Progenitor cell of endocrine pancreas (in vitro differentiated cells): Measurements from ENCODE around the gene CIAPIN1. TPM values are rescaled to one million over a fixed set of nuclear protein-coding genes. Genes with fewer than 3 reads are reported as not detected.

Source experiments
- DNase-seq: peaks from one replicate; pipeline ENCODE4 v3.0.0; 2021; ENCODE audit warnings: low spot score; ENCODE audit not compliant: unreplicated experiment
- H3K27ac Mint-ChIP-seq: 2 replicates; pipeline ENCODE4 v1.8.0; 2021; ENCODE audit warnings: mild to moderate bottlenecking, moderate library complexity, mixed read lengths
- H3K27me3 Mint-ChIP-seq: 2 replicates; pipeline ENCODE4 v1.8.0; 2021; ENCODE audit warnings: mixed read lengths
- H3K36me3 Mint-ChIP-seq: 2 replicates; pipeline ENCODE4 v1.8.0; 2022; ENCODE audit warnings: mixed read lengths; ENCODE audit not compliant: insufficient read depth
- H3K4me1 Mint-ChIP-seq: 2 replicates; pipeline ENCODE4 v1.8.0; 2021; ENCODE audit warnings: low read depth, mixed read lengths
- H3K4me3 Mint-ChIP-seq: 2 replicates; pipeline ENCODE4 v1.8.0; 2021; ENCODE audit warnings: low read depth, mild to moderate bottlenecking, moderate library complexity, mixed read lengths
- H3K9me3 Mint-ChIP-seq: 2 replicates; pipeline ENCODE4 v1.8.0; 2021; ENCODE audit warnings: low read depth, mixed read lengths
- total RNA-seq: library from RNA; stranded (reverse); gene quantifications from 2 replicates; pipeline ENCODE4 v1.2.1, GENCODE V29; 2021
- TF ChIP-seq, protein P1 (sequence below): fragments of 200-600 bp; sonication (generic); IDR thresholded peaks from one replicate; pipeline ENCODE4 v1.5.0; 2021; ENCODE audit warnings: antibody characterized with exemption, mild to moderate bottlenecking; ENCODE audit not compliant: unreplicated experiment

The CIAPIN1 gene
- total RNA-seq, 1 donor from 2014 or later: 79.3 TPM

DNA sequence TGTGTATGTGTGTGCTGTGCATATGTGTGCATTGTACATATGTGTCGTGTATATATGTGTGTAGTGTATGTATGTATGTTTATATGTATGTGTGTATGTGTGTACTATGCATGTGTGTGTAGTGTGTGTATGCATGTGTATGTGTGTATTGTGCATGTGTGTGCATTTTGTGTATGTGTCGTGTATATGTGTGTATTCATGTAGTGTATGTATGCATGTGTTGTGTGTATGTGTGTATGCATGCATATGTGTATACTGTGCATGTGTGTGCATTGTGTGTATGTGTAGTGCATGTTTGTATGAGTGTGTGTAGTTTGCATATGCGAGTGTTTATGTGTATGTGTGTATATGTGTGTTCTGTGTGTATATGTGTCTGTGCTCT is 58.1 kb downstream of the CIAPIN1 start:
- H3K4me1 Mint-ChIP-seq: no peaks in the 10 kb centered on the region
- H3K4me3 Mint-ChIP-seq: no peak overlapping the region
- H3K36me3 Mint-ChIP-seq: no peaks in the 10 kb centered on the region
- DNase-seq: no peak
- H3K27ac Mint-ChIP-seq: no peak overlapping the region
- H3K27me3 Mint-ChIP-seq: peaks cover 14% of the 10 kb centered on the region
- TF ChIP-seq, protein P1, sequence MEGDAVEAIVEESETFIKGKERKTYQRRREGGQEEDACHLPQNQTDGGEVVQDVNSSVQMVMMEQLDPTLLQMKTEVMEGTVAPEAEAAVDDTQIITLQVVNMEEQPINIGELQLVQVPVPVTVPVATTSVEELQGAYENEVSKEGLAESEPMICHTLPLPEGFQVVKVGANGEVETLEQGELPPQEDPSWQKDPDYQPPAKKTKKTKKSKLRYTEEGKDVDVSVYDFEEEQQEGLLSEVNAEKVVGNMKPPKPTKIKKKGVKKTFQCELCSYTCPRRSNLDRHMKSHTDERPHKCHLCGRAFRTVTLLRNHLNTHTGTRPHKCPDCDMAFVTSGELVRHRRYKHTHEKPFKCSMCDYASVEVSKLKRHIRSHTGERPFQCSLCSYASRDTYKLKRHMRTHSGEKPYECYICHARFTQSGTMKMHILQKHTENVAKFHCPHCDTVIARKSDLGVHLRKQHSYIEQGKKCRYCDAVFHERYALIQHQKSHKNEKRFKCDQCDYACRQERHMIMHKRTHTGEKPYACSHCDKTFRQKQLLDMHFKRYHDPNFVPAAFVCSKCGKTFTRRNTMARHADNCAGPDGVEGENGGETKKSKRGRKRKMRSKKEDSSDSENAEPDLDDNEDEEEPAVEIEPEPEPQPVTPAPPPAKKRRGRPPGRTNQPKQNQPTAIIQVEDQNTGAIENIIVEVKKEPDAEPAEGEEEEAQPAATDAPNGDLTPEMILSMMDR: no peak
- H3K9me3 Mint-ChIP-seq: no peaks in the 10 kb centered on the region

DNA sequence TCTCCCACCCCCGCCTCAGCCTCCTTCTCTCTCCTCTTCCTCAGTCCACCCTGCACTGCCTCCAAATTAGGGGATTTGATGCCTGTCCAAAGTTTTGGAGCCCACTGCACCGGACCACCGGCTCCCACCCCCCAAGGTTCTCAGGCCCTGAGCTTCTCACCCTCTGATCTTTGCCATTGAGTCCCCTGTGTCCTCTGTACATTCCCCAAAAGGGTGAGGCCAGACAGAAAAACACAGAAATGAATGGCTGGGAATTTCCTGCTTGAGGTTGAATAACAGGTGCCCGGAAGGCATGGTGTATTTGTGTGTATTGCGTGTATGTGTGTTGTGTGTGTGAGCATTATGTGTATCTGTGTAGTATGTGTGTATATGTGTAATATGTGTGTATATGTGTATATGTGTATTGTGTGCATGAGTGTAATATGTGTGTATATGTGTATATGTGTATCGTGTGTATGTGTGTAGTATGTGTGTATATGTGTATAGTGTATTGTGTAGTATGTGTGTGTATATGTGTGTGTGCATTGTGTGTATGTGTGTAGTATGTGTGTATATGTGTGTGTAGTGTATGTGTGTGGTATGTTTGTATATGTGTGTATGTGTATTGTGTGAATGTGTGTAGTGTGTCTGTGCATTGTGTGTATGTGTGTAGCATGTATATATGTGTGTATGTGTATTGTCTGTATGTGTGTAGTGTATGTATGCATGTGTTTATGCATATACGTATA is 58.7 kb downstream of the CIAPIN1 start:
- H3K27ac Mint-ChIP-seq: peak overlapping the region; percentile 18
- TF ChIP-seq, protein P1: no peak
- H3K4me1 Mint-ChIP-seq: no peaks in the 10 kb centered on the region
- no peak for DNase-seq
- no peaks in the 10 kb centered on the region for H3K36me3 Mint-ChIP-seq
- no peaks in the 10 kb centered on the region for H3K9me3 Mint-ChIP-seq
- H3K27me3 Mint-ChIP-seq: peaks cover 14% of the 10 kb centered on the region
- no peak overlapping the region for H3K4me3 Mint-ChIP-seq

DNA sequence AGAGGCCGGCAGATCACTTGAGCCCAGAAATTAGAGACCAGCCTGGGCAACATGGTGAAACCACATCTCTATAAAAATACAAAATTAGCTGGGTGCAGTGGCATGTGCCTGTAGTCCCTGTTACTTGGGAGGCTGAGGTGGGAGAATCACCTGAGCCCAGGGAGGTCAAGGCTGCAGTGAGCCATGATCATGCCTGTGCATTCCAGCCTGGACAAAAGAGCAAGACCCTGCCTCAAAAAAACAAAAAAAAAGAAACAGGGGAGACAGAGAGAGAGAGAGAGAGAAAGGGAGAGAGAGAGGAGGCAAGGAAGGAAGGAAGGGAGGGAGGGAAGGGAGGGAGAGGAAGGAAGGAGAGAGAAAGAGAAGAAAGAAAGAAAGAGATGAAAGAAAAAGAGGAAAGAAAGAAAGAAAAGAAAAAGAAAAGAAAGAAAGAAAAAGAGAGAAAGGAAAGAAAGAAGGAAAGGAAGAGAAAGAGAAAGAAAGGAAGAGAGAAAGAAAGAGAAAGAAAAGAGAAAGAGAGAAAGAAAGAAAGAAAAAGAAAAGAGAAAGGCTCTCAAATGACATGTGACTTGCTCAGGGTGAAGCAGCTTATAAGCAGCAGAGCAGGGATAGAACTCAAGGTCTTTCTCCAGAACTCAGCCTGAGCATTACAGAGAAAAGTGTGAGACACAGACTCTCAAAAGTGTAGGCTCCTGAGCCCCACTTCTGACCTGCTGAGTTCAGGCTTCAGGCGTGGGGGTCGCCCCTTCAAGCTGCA is 59.4 kb downstream of the CIAPIN1 start:
- H3K36me3 Mint-ChIP-seq: no peaks in the 10 kb centered on the region
- H3K27ac Mint-ChIP-seq: no peak overlapping the region

DNA sequence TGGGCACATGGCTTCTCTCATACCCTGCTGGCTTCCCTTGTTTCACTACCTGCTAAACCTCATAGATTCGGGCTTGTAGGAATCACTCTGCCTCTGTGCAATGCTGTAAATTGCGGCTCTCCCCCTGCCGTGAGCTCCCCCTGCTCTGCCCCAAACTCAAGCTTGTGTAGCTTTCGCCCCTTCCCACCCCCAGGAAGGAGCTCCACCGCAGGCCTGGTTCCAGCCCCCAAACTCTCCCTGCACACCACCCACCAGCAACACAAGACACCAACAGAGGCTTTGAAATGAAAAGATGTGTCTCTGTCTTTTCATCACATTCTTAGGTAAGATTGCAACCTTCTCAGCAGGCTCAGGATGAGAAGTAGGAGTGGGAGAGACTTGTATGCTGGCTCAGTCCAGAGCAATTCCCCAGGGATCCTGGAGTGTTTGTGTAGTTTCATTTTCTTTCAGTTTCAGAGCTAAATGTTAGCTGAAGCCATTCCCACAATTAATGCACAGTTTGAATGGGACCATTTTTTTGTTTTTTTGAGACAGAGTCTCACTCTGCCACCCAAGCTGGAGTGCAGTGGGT is 60.7 kb downstream of the CIAPIN1 start:
- no peaks in the 10 kb centered on the region for H3K4me1 Mint-ChIP-seq
- H3K36me3 Mint-ChIP-seq: no peaks in the 10 kb centered on the region
- peaks cover 11% of the 10 kb centered on the region for H3K27me3 Mint-ChIP-seq
- no peak for DNase-seq
- H3K27ac Mint-ChIP-seq: no peak overlapping the region
- TF ChIP-seq, protein P1: no peak
- no peak overlapping the region for H3K4me3 Mint-ChIP-seq
- H3K9me3 Mint-ChIP-seq: no peaks in the 10 kb centered on the region

More for the DNA sequence above, 59.4 kb downstream of the CIAPIN1 start:
- Mint-ChIP-seq H3K27me3 (peaks cover 14% of the 10 kb centered on the region), H3K4me1 (no peaks in the 10 kb centered on the region), H3K9me3 (no peaks in the 10 kb centered on the region), H3K4me3 (no peak overlapping the region)
- TF ChIP-seq, protein P1: no peak
- no peak for DNase-seq

DNA sequence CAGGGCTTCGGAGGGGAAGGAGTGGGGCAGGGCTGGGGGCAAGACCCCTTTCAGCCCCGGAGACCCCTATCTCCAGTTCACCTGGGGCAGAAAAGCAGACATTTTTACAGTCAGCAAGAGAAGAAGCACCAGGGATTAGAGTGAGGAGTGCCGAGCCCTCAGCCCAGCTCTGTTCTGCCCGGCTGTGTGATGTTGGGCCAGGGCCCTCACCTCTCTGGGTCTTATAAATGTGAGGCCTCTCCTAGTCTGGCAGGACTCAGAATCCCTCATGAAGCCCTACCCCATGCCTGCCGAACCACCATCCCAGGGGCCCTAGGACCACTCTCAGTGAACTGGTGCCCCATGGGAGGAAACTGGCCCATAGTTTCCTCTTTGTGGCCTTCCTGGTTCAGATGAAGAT is 62.1 kb downstream of the CIAPIN1 start:
- Mint-ChIP-seq H3K36me3 (no peaks in the 10 kb centered on the region), H3K9me3 (no peaks in the 10 kb centered on the region), H3K27ac (no peak overlapping the region), H3K27me3 (peaks cover 8% of the 10 kb centered on the region), H3K4me3 (no peak overlapping the region), H3K4me1 (no peaks in the 10 kb centered on the region)
- TF ChIP-seq, protein P1: no peak
- DNase-seq: no peak
